IPS-18c (cell line): Measurements from ENCODE around the gene POU5F1.

Experiments used
- H3K4me3 ChIP-seq: 2 replicates; pipeline ENCODE4 v1.7.0; 2013; ENCODE audit warnings: low read depth, mild to moderate bottlenecking, low read length, moderate library complexity; ENCODE audit not compliant: insufficient read depth
- H3K9me3 ChIP-seq: one replicate; pipeline ENCODE4 v1.6.1; 2013; ENCODE audit warnings: mild to moderate bottlenecking, low read length, moderate library complexity; ENCODE audit not compliant: control insufficient read depth, insufficient read depth

POU5F1 gene

DNA sequence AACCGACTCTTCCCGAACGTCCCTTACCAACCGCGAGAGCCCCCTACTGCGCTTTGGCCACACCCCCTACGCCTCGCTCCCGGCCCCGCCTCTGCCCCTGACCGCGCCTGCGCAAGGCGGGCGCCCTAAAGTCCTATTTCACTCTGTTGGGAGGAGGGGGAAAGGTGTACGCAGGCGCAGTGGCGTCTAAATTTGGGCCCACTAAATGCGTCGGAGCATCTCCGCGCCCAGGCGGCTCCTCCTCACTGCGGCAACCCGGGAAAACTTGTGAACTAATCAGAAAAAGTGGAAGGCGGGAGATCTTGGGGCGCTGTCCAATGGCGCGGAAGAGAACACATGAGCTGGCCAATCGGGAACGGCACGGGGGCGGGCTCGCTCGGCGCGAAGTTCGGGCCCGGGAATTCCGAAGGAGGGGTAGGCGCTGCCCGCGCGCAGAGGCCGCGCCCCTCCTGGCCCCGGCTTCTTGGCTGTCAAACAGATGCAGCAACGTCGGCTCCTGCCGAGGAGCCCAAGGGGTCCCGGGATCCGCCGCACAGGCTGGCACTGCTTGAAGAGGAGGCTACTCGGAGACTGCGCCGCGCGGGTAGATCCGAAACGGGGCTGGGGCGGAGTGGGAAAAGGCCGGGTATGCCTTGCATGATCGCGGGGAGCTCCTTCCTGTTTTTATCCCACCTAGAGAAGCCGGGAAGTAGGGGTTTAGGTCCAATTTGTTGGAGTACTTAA is 12.2 kb downstream of the POU5F1 start, which contains the start of gene TCF19:
Gene TCF19 (plus strand): TSS at position 450 of the 723 bp plus-strand sequence. CDS start 881 bp downstream, outside the sequence.
- H3K4me3 ChIP-seq, result peak within 1 kb of the TSS; percentile 73
- no peaks in the 10 kb centered on the region for H3K9me3 ChIP-seq

- Histone ChIP-seq H3K4me3 (peak within 1 kb of the TSS; percentile 73), H3K9me3 (no peaks in the 10 kb centered on the region)
Observed at GRCh38 chr6:31157513-31158139, 12.9 kb downstream of the POU5F1 start, which contains the start of gene CCHCR1. CCHCR1 (minus strand) TSS chr6:31157802; CDS start chr6:31157600, 202 bp downstream.

DNA sequence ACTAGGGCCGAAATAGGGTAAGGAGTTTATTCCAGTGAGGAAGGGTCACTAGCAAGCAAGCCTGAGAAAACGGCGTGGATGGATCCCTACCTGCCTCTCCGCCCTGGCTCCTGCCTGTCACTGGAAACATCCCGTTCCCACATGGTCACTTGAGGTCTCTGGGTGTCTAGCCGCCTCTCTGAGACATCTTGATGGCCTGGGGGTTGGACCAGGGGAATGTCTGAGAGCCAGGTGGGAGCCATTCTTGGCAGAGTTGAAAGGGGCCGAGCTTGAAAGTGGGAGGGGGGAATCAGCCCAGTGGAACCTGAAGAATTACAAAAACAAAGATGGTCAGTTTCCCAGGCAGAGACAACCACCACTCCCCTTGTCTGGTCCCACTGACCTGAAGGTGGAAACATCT is 13.8 kb downstream of the POU5F1 start:
- Histone ChIP-seq H3K9me3 (no peaks in the 10 kb centered on the region), H3K4me3 (no peak overlapping the region)

GRCh38 chr6:31154436-31154835 is 16.0 kb downstream of the POU5F1 start:
- Histone ChIP-seq H3K9me3 (no peaks in the 10 kb centered on the region), H3K4me3 (no peak overlapping the region)

DNA sequence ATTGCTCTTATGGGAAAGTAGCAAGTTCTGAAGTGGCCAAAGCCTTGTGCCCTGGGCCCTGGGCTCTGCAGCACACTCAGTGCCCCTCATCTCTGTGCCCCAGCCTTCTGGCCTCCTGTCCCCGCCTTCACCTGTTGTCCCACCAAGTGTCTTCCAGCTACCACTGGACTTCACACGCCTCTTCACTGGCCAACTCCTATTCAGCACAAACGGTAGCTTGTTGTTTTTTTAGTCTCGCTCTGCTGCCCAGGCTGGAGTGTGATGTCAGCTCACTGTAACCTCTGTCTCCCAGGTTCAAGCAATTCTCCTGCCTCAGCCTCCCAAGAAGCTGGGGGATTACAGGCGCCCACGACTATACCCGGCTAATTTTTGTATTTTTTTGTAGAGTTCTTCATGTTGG is 17.7 kb downstream of the POU5F1 start:
- Histone ChIP-seq H3K9me3 (no peaks in the 10 kb centered on the region), H3K4me3 (no peak overlapping the region)

DNA sequence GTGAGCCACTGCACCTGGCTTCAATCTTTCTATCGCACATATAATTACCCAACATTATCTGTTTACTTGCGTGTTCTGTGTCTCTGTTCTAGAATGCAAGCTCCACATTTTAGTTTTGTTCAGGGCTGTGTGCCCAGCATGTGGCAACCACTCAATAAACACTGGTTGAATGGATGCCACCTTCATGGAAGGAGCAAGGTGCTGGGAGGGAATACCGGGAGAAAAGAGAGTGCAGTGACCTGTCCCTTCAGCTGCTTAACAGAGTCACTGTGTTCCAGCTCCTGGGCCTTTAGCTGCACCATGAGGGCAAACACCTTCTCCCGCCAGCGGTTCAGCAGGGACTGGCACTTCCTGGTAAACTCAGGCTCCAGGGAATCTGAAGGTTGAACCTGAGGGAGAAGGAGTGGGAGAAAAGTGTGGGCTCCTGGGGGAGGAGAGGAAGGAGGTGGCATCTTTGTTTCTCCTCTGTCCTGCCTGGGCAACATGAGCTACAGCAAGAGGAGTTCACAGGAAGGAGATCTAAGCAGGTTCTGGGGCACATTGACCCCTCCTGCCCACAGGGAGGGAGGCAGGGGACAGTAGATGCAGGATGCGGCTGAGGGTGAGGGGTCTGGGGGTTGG is 20.5 kb downstream of the POU5F1 start:
- Histone ChIP-seq H3K9me3 (no peaks in the 10 kb centered on the region), H3K4me3 (no peak overlapping the region)

GRCh38 chr6:31145386-31145785 is 25.1 kb downstream of the POU5F1 start:
- H3K9me3 ChIP-seq, result no peaks in the 10 kb centered on the region
- no peak overlapping the region for H3K4me3 ChIP-seq

GRCh38 chr6:31144970-31145340 is 25.5 kb downstream of the POU5F1 start:
- H3K9me3 ChIP-seq, result no peaks in the 10 kb centered on the region
- H3K4me3 ChIP-seq, result no peak overlapping the region

DNA sequence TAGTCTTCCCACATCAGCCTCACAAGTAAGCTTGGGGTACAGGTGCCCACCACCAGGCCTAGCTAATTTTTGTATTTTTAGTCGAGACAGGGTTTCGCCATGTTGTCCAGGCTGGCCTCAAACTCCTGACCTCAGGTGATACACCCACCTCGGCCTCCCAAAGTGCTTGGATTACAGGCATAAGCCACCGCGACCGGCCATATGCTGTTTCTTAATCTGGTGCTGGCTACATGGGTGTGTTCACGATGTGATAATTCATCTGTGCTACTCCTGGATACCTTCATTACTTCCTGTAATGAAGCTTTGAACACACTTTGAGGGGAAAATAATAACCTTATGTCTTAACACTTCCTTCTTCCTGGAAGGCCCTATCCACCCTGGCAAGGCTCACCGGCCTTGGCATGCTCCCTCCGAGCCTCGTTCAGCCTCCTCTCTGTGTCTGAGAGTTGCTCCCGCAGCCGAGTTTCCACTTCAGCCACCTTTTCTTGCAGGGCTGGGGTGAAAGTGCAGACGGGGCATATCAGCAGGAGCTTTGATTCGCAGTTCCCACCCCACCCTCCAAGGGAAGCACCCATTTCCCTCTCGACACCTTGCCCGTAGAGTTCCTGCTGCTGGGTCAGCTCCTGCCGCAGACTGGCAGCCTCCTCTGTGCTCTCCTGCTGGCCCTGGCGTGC is 26.0 kb downstream of the POU5F1 start:
- no peak overlapping the region for H3K4me3 ChIP-seq
- no peaks in the 10 kb centered on the region for H3K9me3 ChIP-seq

- Histone ChIP-seq H3K9me3 (no peaks in the 10 kb centered on the region), H3K4me3 (no peak overlapping the region; the same call in 1 of the 2 replicates)
Observed at GRCh38 chr6:31143148-31143547, 27.3 kb downstream of the POU5F1 start.

- no peak overlapping the region; the same call in 1 of the 2 replicates for H3K4me3 ChIP-seq
- H3K9me3 ChIP-seq, result no peaks in the 10 kb centered on the region
Observed at GRCh38 chr6:31142361-31142761, 28.1 kb downstream of the POU5F1 start.

DNA sequence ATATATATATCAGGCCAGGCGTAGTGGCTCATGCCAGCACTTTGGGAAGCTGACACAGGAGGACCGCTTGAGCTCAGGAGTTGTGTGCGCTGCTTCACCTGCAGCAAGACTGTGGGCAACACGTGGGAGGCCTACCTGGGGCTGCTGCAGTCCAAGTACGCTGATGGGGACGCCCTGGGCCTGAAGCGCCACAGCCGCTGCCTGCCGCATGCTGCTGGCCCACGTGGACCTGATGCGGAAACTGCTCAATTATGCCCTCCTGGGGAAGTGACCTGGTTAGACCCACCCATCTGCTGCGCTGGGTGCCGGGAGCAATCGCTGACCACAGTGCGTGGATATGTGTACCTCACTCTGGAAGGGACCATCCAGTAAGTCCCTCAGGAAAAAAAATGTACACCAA is 29.8 kb downstream of the POU5F1 start:
- Histone ChIP-seq H3K9me3 (no peaks in the 10 kb centered on the region), H3K4me3 (no peak overlapping the region)

- no peak overlapping the region for H3K4me3 ChIP-seq
- H3K9me3 ChIP-seq, result no peaks in the 10 kb centered on the region
Observed at GRCh38 chr6:31139599-31139998, 30.9 kb downstream of the POU5F1 start.

GRCh38 chr6:31138982-31139381 is 31.5 kb downstream of the POU5F1 start, which contains the start of gene PSORS1C2:
PSORS1C2 (minus strand) TSS chr6:31139066; CDS start chr6:31139026, 40 bp downstream.
- peak within 1 kb of the TSS; percentile 31; the same call in 1 of the 2 replicates for H3K4me3 ChIP-seq

GRCh38 chr6:31135710-31136109 is 34.8 kb downstream of the POU5F1 start:
- Histone ChIP-seq H3K4me3 (no peak overlapping the region), H3K9me3 (no peaks in the 10 kb centered on the region)

More at GRCh38 chr6:31138982-31139381, 31.5 kb downstream of the POU5F1 start, which contains the start of gene PSORS1C2:
- no peaks in the 10 kb centered on the region for H3K9me3 ChIP-seq

DNA sequence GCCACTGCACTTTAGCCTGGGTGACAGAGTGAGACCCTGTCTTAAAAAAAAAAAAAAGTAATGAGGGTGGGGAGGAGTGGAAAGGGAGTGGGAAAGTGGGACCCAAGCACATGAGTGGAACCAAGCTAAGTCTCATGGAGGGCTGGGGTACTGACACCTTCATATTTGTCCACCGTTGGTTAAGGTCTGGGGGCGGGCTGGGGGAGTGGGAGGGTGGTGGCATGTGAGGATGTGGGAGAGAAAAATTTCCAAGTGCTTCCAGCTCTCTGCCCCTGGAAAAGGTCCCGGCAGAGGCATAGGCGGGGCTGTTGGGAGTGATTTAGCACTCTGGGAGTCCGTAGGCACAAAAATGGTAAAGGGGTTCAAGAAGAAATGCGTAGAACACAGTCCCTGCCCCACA is 37.7 kb downstream of the POU5F1 start:
- Histone ChIP-seq H3K9me3 (no peaks in the 10 kb centered on the region), H3K4me3 (no peak overlapping the region)

GRCh38 chr6:31131595-31131994 is 38.9 kb downstream of the POU5F1 start:
- Histone ChIP-seq H3K9me3 (no peaks in the 10 kb centered on the region), H3K4me3 (no peak overlapping the region)
